B cell (primary cell): ENCODE measurements around the gene CSNK2A2. TPM values are rescaled to one million over a fixed set of nuclear protein-coding genes. Genes with fewer than 3 reads are reported as not detected.

Experiments used
- ATAC-seq: fragments of 200-7000 bp; cut with Tn5 transposase; one replicate; pipeline ENCODE4 v1.10.0; 2021; ENCODE audit warnings: low read depth, mild to moderate bottlenecking, moderate number of reproducible peaks, moderate library complexity
- CTCF ChIA-PET: fragments of 350-600 bp; sonication (Branson Sonifier 250); formaldehyde crosslinking; loops from one replicate; lab custom pipeline; 2021; ENCODE audit warnings: antibody characterized with exemption, inconsistent platforms; lab: Charles Lee
- POLR2A ChIA-PET: fragments of 350-600 bp; sonication (Branson Sonifier 250); formaldehyde crosslinking; loops from one replicate; lab custom pipeline; 2021; ENCODE audit warnings: antibody characterized with exemption; lab: Charles Lee
- DNase-seq: peaks from one replicate; pipeline ENCODE4 v3.0.0; 2013
- H2AFZ ChIP-seq: 2 replicates; pipeline ENCODE4 v1.6.1; 2012; ENCODE audit warnings: mild to moderate bottlenecking, low read depth, low read length; ENCODE audit not compliant: insufficient read depth, poor library complexity, severe bottlenecking
- H3K27ac ChIP-seq, 2 donors: 1 replicate in 1 of 2; 2 replicates in 1 of 2; pipeline ENCODE4 v1.5.1; 2012 to 2013; ENCODE audit warnings: low read length in 2 of 2, mild to moderate bottlenecking in 2 of 2, moderate library complexity in 1 of 2
- H3K27me3 ChIP-seq, 4 experiments: fragments of 200-600 bp in 1 of 4; sonication (generic) in 1 of 4; replicated peaks in 1 of 4; 1 replicate in 2 of 4; 2 replicates in 2 of 4; pipeline versions ENCODE4 v1.6.1 to v1.7.0; 2013 to 2016; ENCODE audit warnings: low read length in 3 of 4, mild to moderate bottlenecking in 2 of 4, mixed read lengths in 1 of 4, moderate library complexity in 1 of 4; ENCODE audit not compliant: insufficient read depth in 4 of 4, control insufficient read depth in 3 of 4; ENCODE audit errors: control extremely low read depth in 1 of 4
- H3K36me3 ChIP-seq, 2 experiments: replicated peaks in 1 of 2; 1 replicate in 1 of 2; 2 replicates in 1 of 2; pipeline versions ENCODE4 v1.6.1 to v1.7.1; 2013; ENCODE audit warnings: low read length in 1 of 2; ENCODE audit not compliant: insufficient read depth in 2 of 2, control insufficient read depth in 1 of 2; ENCODE audit errors: control extremely low read depth in 1 of 2, extremely low read depth in 1 of 2
- H3K4me1 ChIP-seq, 2 donors: fragments of 200-600 bp in 1 of 2; sonication (generic) in 1 of 2; 1 replicate in 1 of 2; 2 replicates in 1 of 2; pipeline versions ENCODE4 v1.5.1 to v1.6.1; 2013 to 2017; ENCODE audit warnings: low read length in 2 of 2; ENCODE audit not compliant: control insufficient read depth in 2 of 2, insufficient read depth in 2 of 2
- H3K4me2 ChIP-seq: replicated peaks from 2 replicates; pipeline ENCODE3; 2012; ENCODE audit warnings: mild to moderate bottlenecking, low read depth, low read length; ENCODE audit not compliant: poor library complexity, severe bottlenecking
- H3K4me3 ChIP-seq, 5 experiments: fragments of 200-600 bp in 1 of 5; sonication (generic) in 1 of 5; 1 replicate in 3 of 5; 2 replicates in 2 of 5; pipeline versions ENCODE4 v1.5.1 to v1.7.0; 2011 to 2016; ENCODE audit warnings: low read length in 4 of 5, mild to moderate bottlenecking in 4 of 5, low read depth in 2 of 5, control low read depth in 1 of 5, moderate library complexity in 1 of 5; ENCODE audit not compliant: insufficient read depth in 1 of 5; ENCODE audit errors: control extremely low read depth in 1 of 5, extremely low read depth in 1 of 5
- H3K79me2 ChIP-seq: fragments of 200-600 bp; sonication (generic); one replicate; pipeline ENCODE4 v1.6.0; 2016; ENCODE audit warnings: low read length; ENCODE audit not compliant: control insufficient read depth, insufficient read depth
- H3K9ac ChIP-seq: fragments of 200-600 bp; sonication (generic); 2 replicates; pipeline ENCODE4 v1.6.1; 2017; ENCODE audit warnings: mild to moderate bottlenecking, low read length, moderate library complexity
- H3K9me3 ChIP-seq, 3 donors: one replicate each; pipeline versions ENCODE4 v1.6.1 to v1.7.1; 2013; ENCODE audit warnings: low read length in 2 of 3; ENCODE audit not compliant: control insufficient read depth in 2 of 3, insufficient read depth in 1 of 3; ENCODE audit errors: control extremely low read depth in 1 of 3
- H4K20me1 ChIP-seq: 2 replicates; pipeline ENCODE4 v1.6.0; 2012; ENCODE audit warnings: mild to moderate bottlenecking, low read length; ENCODE audit not compliant: insufficient read depth, control insufficient read depth, poor library complexity, severe bottlenecking
- H3K27ac Mint-ChIP-seq: one replicate; pipeline ENCODE4 v1.8.0; 2021; ENCODE audit warnings: mixed read lengths
- H3K27me3 Mint-ChIP-seq: one replicate; pipeline ENCODE4 v1.8.0; 2021; ENCODE audit warnings: mixed read lengths
- H3K4me1 Mint-ChIP-seq: one replicate; pipeline ENCODE4 v1.8.0; 2021; ENCODE audit warnings: mixed read lengths
- H3K4me3 Mint-ChIP-seq: one replicate; pipeline ENCODE4 v1.8.0; 2021; ENCODE audit warnings: mixed read lengths
- H3K9me3 Mint-ChIP-seq: one replicate; pipeline ENCODE4 v1.8.0; 2022; ENCODE audit warnings: mixed read lengths; ENCODE audit not compliant: insufficient read depth
- EZH2 ChIP-seq: IDR thresholded peaks from 2 replicates; pipeline ENCODE4 v1.6.1; 2012; ENCODE audit warnings: borderline replicate concordance, low read depth, mild to moderate bottlenecking, moderate library complexity, low read length; ENCODE audit not compliant: insufficient read depth, poor library complexity, severe bottlenecking
- WGBS: methylation state at CpG from one replicate; pipeline ENCODE4 v1.1.5; 2013; ENCODE audit warnings: missing lambda C conversion rate; ENCODE audit not compliant: insufficient coverage; 5-methylcytosine and 5-hydroxymethylcytosine counted together
- intact Hi-C: fragments of 100-400 bp; cut with micrococcal nuclease; formaldehyde crosslinking; loops from one replicate; pipeline ENCODE4 v1.10.0; 2022
- polyA plus RNA-seq: library from polyadenylated mRNA; depleted of rRNA; stranded (reverse); fragments of >200 nt; gene quantifications from 2 replicates; pipeline ENCODE4 v1.2.3, GENCODE V29; 2012
- total RNA-seq, 2 donors: library from RNA; stranded (reverse); fragments of 120-200 nt in 1 of 2; gene quantifications; 1 replicate in 1 of 2; 2 replicates in 1 of 2; pipeline versions ENCODE4 v1.2.3 to v1.2.4, GENCODE V29; 2013 to 2022
- TF ChIP-seq, protein P1 (sequence below): fragments of 200-600 bp; IDR thresholded peaks from one replicate; pipeline ENCODE4 v1.8.0; 2022; ENCODE audit warnings: antibody characterized with exemption, mild to moderate bottlenecking

CSNK2A2 gene
- total and polyA plus RNA-seq, 2 donors (not counting 1 experiment from before 2014, with no cell fraction given), result 21.3 to 69.4 TPM

DNA sequence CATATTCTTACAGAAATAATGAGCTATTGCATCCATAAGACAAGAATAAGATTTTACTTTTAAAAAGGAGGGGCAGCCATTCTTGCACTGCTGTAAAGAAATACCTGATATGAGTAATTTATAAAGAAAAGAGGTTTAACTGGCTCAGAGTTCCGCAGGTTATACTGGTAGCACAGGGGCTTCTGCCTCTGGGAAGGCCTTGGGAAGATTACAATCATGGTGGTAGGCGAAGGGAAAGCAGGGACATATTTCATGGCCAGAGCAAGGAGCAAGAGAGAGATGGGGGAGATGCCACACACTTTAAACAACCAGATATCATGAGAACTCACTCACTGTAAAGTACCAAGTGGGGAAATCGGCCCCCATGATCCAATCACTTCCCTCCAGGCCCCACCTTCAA lies 20.9 kb upstream of the CSNK2A2 start:
- no peak overlapping the region for H3K4me3 ChIP-seq
- no peak for TF ChIP-seq EZH2
- TF ChIP-seq, protein P1, sequence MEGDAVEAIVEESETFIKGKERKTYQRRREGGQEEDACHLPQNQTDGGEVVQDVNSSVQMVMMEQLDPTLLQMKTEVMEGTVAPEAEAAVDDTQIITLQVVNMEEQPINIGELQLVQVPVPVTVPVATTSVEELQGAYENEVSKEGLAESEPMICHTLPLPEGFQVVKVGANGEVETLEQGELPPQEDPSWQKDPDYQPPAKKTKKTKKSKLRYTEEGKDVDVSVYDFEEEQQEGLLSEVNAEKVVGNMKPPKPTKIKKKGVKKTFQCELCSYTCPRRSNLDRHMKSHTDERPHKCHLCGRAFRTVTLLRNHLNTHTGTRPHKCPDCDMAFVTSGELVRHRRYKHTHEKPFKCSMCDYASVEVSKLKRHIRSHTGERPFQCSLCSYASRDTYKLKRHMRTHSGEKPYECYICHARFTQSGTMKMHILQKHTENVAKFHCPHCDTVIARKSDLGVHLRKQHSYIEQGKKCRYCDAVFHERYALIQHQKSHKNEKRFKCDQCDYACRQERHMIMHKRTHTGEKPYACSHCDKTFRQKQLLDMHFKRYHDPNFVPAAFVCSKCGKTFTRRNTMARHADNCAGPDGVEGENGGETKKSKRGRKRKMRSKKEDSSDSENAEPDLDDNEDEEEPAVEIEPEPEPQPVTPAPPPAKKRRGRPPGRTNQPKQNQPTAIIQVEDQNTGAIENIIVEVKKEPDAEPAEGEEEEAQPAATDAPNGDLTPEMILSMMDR, result no peak
- no peaks in the 10 kb centered on the region for H4K20me1 ChIP-seq
- Mint-ChIP-seq H3K4me3 (no peak overlapping the region), H3K27me3 (peaks cover 16% of the 10 kb centered on the region), H3K27ac (no peak overlapping the region), H3K9me3 (peaks cover 3% of the 10 kb centered on the region), H3K4me1 (peaks cover 10% of the 10 kb centered on the region)
- CTCF ChIA-PET, result no interaction called here
- H3K4me2 ChIP-seq, result no peak overlapping the region
- H2AFZ ChIP-seq, result no peak overlapping the region
- H3K4me1 ChIP-seq, result no peaks in the 10 kb centered on the region
- ATAC-seq (no peak), DNase-seq (no peak)
- H3K9me3 ChIP-seq, result no peaks in the 10 kb centered on the region
- H3K36me3 ChIP-seq, result no peaks in the 10 kb centered on the region
- intact Hi-C loops, result loop anchor here (10.0 kb wide), 1 partner anchor 86 kb away; no protein-coding TSS in a partner anchor
- H3K27ac ChIP-seq, result no peak overlapping the region
- WGBS, result 100% methylated on average over 1 of the region's 3 CpGs
- peaks cover 0 to 3% (median 0%) of the 10 kb centered on the region in 4 experiments for H3K27me3 ChIP-seq
- no peaks in the 10 kb centered on the region for H3K79me2 ChIP-seq
- POLR2A ChIA-PET, result no interaction called here
- no peak overlapping the region for H3K9ac ChIP-seq

DNA sequence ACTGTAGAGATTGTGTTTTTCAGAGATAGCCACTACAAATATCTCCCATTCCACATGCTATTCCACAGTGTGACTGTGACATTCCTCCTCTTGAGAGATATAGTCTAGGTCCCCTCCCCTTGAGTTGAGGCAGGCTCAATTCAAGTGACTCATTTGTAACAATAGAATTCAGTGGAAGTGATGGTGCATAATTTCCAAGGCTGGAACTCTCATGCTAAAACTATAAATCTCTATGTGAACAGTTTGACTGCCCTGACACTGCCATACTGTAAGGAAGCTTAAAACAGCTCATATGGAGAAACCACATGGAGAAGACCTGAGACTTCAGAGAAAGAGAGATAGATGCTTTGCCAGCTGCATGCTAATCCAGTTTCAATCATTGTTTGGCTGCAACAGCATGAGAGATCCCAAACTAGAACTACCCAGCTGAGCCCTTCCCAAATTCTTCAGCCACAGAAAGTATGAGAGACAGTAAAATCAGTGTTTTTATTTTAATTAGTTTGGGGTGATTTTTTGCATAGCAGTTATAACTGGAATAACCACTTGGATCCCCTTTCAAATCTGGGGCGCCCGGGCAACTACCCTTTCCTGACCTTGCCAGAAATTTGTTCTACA lies 19.5 kb upstream of the CSNK2A2 start:
- H3K27ac ChIP-seq, result no peak overlapping the region
- ATAC-seq, result no peak
- no peaks in the 10 kb centered on the region for H3K9me3 ChIP-seq
- Mint-ChIP-seq H3K4me1 (peaks cover 20% of the 10 kb centered on the region), H3K9me3 (peaks cover 3% of the 10 kb centered on the region), H3K27me3 (peaks cover 13% of the 10 kb centered on the region), H3K27ac (no peak overlapping the region), H3K4me3 (no peak overlapping the region)
- H3K36me3 ChIP-seq, result no peaks in the 10 kb centered on the region
- no peak overlapping the region for H3K4me3 ChIP-seq
- no peaks in the 10 kb centered on the region for H4K20me1 ChIP-seq
- peaks cover 0 to 3% (median 0%) of the 10 kb centered on the region in 4 experiments for H3K27me3 ChIP-seq
- intact Hi-C loops, result loop anchor here (10.0 kb wide), 1 partner anchor 87 kb away; no protein-coding TSS in a partner anchor
- TF ChIP-seq, protein P1, result no peak
- no peak for TF ChIP-seq EZH2
- peaks cover 0 to 3% of the 10 kb centered on the region in 2 donors for H3K4me1 ChIP-seq
- 100% methylated on average over 2 of the region's 2 CpGs for WGBS
- no peak overlapping the region for H3K9ac ChIP-seq
- no peaks in the 10 kb centered on the region for H3K79me2 ChIP-seq
- ChIA-PET POLR2A (no interaction called here), CTCF (interaction anchor here (0.6 kb wide), 1 partner anchor 11 kb away, joined by 3 read pairs; no protein-coding TSS in a partner anchor)
- H2AFZ ChIP-seq, result no peak overlapping the region
- no peak overlapping the region for H3K4me2 ChIP-seq
- no peak for DNase-seq
